GM23338 (cell line): ENCODE results near the gene TRIM8. TPM values are rescaled to one million over a fixed set of nuclear protein-coding genes. Genes with fewer than 3 reads are reported as not detected.

ENCODE experiments used
- ATAC-seq: fragments of 200-7000 bp; cut with Tn5 transposase; 3 replicates; pipeline ENCODE4 v1.9.1; 2020
- DNase-seq: peaks from one replicate; pipeline ENCODE4 v3.0.0-alpha.2; 2015; ENCODE audit warnings: low spot score
- H2AFZ ChIP-seq: fragments of 200-600 bp; sonication (generic); 2 replicates; pipeline ENCODE4 v1.8.0; 2016; ENCODE audit warnings: antibody characterized with exemption, mild to moderate bottlenecking, moderate library complexity
- H3F3A ChIP-seq: fragments of 200-600 bp; sonication (generic); replicated peaks from 2 replicates; pipeline ENCODE4 v1.8.0; 2017; ENCODE audit warnings: antibody characterized with exemption, mixed run types, low read depth
- H3K27ac ChIP-seq: fragments of 200-600 bp; sonication (generic); 2 replicates; pipeline ENCODE4 v1.6.1; 2016; ENCODE audit warnings: low read depth
- H3K27me3 ChIP-seq: fragments of 200-600 bp; sonication (generic); 2 replicates; pipeline ENCODE4 v1.8.0; 2016; ENCODE audit warnings: mild to moderate bottlenecking, mixed run types, moderate library complexity; ENCODE audit not compliant: insufficient read depth
- H3K36me3 ChIP-seq: fragments of 200-600 bp; sonication (generic); 2 replicates; pipeline ENCODE4 v1.8.0; 2016; ENCODE audit warnings: mild to moderate bottlenecking; ENCODE audit not compliant: insufficient read depth
- H3K4me1 ChIP-seq: fragments of 200-600 bp; sonication (generic); 2 replicates; pipeline ENCODE4 v1.8.0; 2016; ENCODE audit warnings: mild to moderate bottlenecking, moderate library complexity; ENCODE audit not compliant: insufficient read depth
- H3K4me2 ChIP-seq: fragments of 200-600 bp; sonication (generic); 2 replicates; pipeline ENCODE4 v1.7.1; 2017; ENCODE audit warnings: mixed run types
- H3K4me3 ChIP-seq: fragments of 200-600 bp; sonication (generic); 2 replicates; pipeline ENCODE4 v1.6.1; 2016; ENCODE audit warnings: mixed run types
- H3K79me2 ChIP-seq: fragments of 200-600 bp; sonication (generic); replicated peaks from 2 replicates; pipeline ENCODE4 v1.8.0; 2017; ENCODE audit warnings: mild to moderate bottlenecking; ENCODE audit not compliant: insufficient read depth
- H3K9me2 ChIP-seq: fragments of 200-600 bp; sonication (generic); 2 replicates; pipeline ENCODE4 v1.8.0; 2017; ENCODE audit not compliant: insufficient read depth
- H4K20me1 ChIP-seq: fragments of 200-600 bp; sonication (generic); replicated peaks from 2 replicates; pipeline ENCODE4 v1.8.0; 2017; ENCODE audit warnings: mild to moderate bottlenecking; ENCODE audit not compliant: insufficient read depth
- H3K27ac Mint-ChIP-seq: 2 replicates; pipeline ENCODE4 v1.8.0; 2020; ENCODE audit warnings: inconsistent platforms, mild to moderate bottlenecking, moderate library complexity, mixed read lengths
- H3K27me3 Mint-ChIP-seq: 3 replicates; pipeline ENCODE4 v1.8.0; 2022; ENCODE audit warnings: low read depth, mild to moderate bottlenecking, moderate library complexity, mixed read lengths, inconsistent platforms; ENCODE audit not compliant: insufficient read depth, poor library complexity
- H3K36me3 Mint-ChIP-seq: 3 replicates; pipeline ENCODE4 v1.8.0; 2021; ENCODE audit warnings: low read depth, mild to moderate bottlenecking, inconsistent platforms, moderate library complexity, mixed read lengths
- H3K4me1 Mint-ChIP-seq: 3 replicates; pipeline ENCODE4 v1.8.0; 2020; ENCODE audit warnings: mild to moderate bottlenecking, inconsistent platforms, mixed read lengths
- H3K4me3 Mint-ChIP-seq: 3 replicates; pipeline ENCODE4 v1.8.0; 2021; ENCODE audit warnings: moderate library complexity, mild to moderate bottlenecking, inconsistent platforms, mixed read lengths
- H3K9me3 Mint-ChIP-seq: 3 replicates; pipeline ENCODE4 v1.8.0; 2020; ENCODE audit warnings: moderate library complexity, mild to moderate bottlenecking, inconsistent platforms, mixed read lengths
- CREB1 ChIP-seq: fragments of 250-450 bp; sonication (Bioruptor Pico); IDR thresholded peaks from 2 replicates; pipeline ENCODE4 v1.5.0; 2020; ENCODE audit warnings: low read depth, mild to moderate bottlenecking, moderate library complexity
- CTCF ChIP-seq, 2 experiments: fragments of 200-600 bp in 1 of 2; sonication (generic) in 1 of 2; conservative IDR thresholded peaks; 2 replicates each; pipeline versions ENCODE4 v1.5.1 to v1.6.1; 2016 to 2017; ENCODE audit warnings: antibody characterized with exemption in 2 of 2, low read depth in 2 of 2, mild to moderate bottlenecking in 2 of 2, moderate library complexity in 1 of 2
- ETS1 ChIP-seq: IDR thresholded peaks from 2 replicates; pipeline ENCODE4 v1.6.1; 2016; ENCODE audit warnings: antibody characterized with exemption
- EZH2 ChIP-seq: fragments of 200-600 bp; sonication (generic); IDR thresholded peaks from one replicate; pipeline ENCODE4 v1.8.0; 2017; ENCODE audit warnings: antibody characterized with exemption, mild to moderate bottlenecking, low read depth; ENCODE audit not compliant: unreplicated experiment
- EZH2phosphoT487 ChIP-seq: fragments of 200-600 bp; sonication (generic); IDR thresholded peaks from one replicate; pipeline ENCODE4 v1.8.1; 2018; ENCODE audit warnings: antibody characterized with exemption; ENCODE audit not compliant: unreplicated experiment
- JUNB ChIP-seq: IDR thresholded peaks from one replicate; pipeline ENCODE4 v1.6.1; 2016; ENCODE audit warnings: antibody characterized with exemption; ENCODE audit not compliant: unreplicated experiment
- NANOG ChIP-seq: IDR thresholded peaks from 2 replicates; pipeline ENCODE4 v1.6.1; 2016; ENCODE audit warnings: antibody characterized with exemption, borderline replicate concordance
- POLR2AphosphoS5 ChIP-seq: IDR thresholded peaks from 2 replicates; pipeline ENCODE4 v1.6.1; 2016; ENCODE audit warnings: antibody characterized with exemption, low read depth
- REST ChIP-seq: IDR thresholded peaks from one replicate; pipeline ENCODE4 v1.6.1; 2018; ENCODE audit warnings: antibody characterized with exemption; ENCODE audit not compliant: unreplicated experiment
- ZNF114 ChIP-seq: fragments of 250-450 bp; sonication (Bioruptor Pico); IDR thresholded peaks from 2 replicates; pipeline ENCODE4 v1.5.0; 2020; ENCODE audit warnings: mild to moderate bottlenecking, moderate library complexity
- ZNF331 ChIP-seq: fragments of 250-450 bp; sonication (Bioruptor Pico); IDR thresholded peaks from 2 replicates; pipeline ENCODE4 v1.5.0; 2020; ENCODE audit warnings: low read depth, mild to moderate bottlenecking, moderate library complexity
- ZNF462 ChIP-seq: fragments of 250-450 bp; sonication (Bioruptor Pico); IDR thresholded peaks from 2 replicates; pipeline ENCODE4 v1.5.0; 2020; ENCODE audit warnings: mild to moderate bottlenecking, moderate library complexity
- polyA plus RNA-seq: library from polyadenylated mRNA; unstranded; fragments of >200 nt; fragmentation: Nextera tagmentation; extraction: Ambion mirVana; gene quantifications from 2 replicates; pipeline ENCODE4 v1.2.1, GENCODE V29; 2016
- total RNA-seq: library from RNA; depleted of rRNA; stranded (reverse); fragments of >200 nt; shearing (Covaris generic); gene quantifications from 2 replicates; pipeline ENCODE4 v1.2.3, GENCODE V29; 2014

TRIM8 gene
- total and polyA plus RNA-seq, 2 experiments from 2014 or later, result 15.1 to 36.7 TPM

GRCh38 chr10:102682981-102683380 is 38.7 kb downstream of the TRIM8 start (continued):
- TF ChIP-seq ETS1, result no peak

- no peak for DNase-seq
- Histone ChIP-seq H3K79me2 (no peaks in the 10 kb centered on the region), H3K4me2 (no peak overlapping the region), H3K27ac (no peak overlapping the region), H3K27me3 (no peaks in the 10 kb centered on the region), H3K4me1 (no peaks in the 10 kb centered on the region), H3F3A (0 out of 2 replicates have a peak, but pooled peaks cover 7% of the 10 kb centered on the region), H3K9me2 (no peaks in the 10 kb centered on the region), H3K36me3 (no peaks in the 10 kb centered on the region), H2AFZ (no peak overlapping the region), H3K4me3 (no peak overlapping the region), H4K20me1 (0 out of 2 replicates have a peak, but pooled peaks cover 4% of the 10 kb centered on the region)
- H3K27ac Mint-ChIP-seq, result 0 out of 2 replicates have a peak overlapping the region, but pooled peaks have one; percentile 59
- peaks cover 30% of the 10 kb centered on the region for H3K36me3 Mint-ChIP-seq
- H3K9me3 Mint-ChIP-seq, result no peaks in the 10 kb centered on the region
- peaks cover 8% of the 10 kb centered on the region for H3K4me1 Mint-ChIP-seq
- H3K27me3 Mint-ChIP-seq, result peaks cover 3% of the 10 kb centered on the region
- H3K4me3 Mint-ChIP-seq, result no peak overlapping the region
- ATAC-seq, result no peak
- TF ChIP-seq REST (no peak), EZH2phosphoT487 (no peak), POLR2AphosphoS5 (no peak), ZNF331 (CRISPR knock-in tag) (no peak), CREB1 (no peak), CTCF (conservative IDR thresholded peaks at IDR 0.05; ENCODE audit: low read depth in 2 of 2) (no peak), NANOG (no peak), ZNF114 (no peak), JUNB (no peak), EZH2 (no peak), ETS1 (no peak), ZNF462 (CRISPR knock-in tag) (no peak)
Observed at GRCh38 chr10:102683736-102684135, 39.5 kb downstream of the TRIM8 start.
